ENCODE data around the gene SAPCD2.
"Not testable (repeated sequence)": the region's sequence is repeated elsewhere in the genome, so short reads cannot be mapped to it uniquely, and the experiment has no call there.

SAPCD2 gene

DNA sequence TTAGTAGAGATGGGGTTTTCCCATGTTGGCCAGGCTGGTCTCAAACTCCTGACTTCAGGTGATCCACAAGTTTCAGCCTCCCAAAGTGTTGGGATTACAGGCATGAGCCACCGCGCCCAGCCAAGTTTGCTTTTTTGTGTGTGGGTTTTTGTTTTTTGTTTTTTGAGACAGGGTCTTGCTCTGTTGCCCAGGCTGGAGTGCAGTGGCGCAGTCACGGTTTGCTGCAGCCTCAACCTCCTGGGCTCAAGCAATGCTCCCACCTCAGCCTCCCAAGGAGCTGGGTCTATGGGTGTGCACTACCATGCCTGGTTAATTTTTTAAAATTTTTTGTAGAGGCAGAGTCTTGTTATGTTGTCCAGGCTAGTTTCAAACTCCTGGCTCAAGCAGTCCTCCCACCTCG lies 36.9 kb downstream of the SAPCD2 start:
- DNase-seq (ENCODE audit: low read depth in 2 of 3, low spot score in 1 of 3) = not testable (repeated sequence)

DNA sequence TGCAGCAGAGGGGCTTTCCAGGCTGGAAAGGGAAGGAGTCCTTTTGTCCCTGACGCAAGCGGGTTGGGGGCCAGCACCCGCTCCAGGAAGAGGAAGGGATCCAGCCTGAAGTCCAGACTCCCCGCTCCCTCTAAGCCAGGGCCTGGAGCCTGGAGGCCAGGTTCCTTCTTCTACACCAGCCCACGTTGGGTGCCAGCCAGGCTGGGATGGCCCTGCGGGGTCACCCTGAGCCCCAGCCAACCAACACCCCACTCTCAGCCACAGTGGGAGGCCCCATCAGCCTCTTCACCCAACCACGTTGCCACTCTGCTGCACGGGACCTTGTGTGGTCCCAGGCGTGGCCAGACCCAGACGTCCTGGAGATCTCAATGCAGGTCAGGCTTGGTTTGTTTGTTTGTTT lies 37.5 kb downstream of the SAPCD2 start:
- DNase-seq (ENCODE audit: low read depth in 2 of 3, low spot score in 1 of 3) = no peak

DNA sequence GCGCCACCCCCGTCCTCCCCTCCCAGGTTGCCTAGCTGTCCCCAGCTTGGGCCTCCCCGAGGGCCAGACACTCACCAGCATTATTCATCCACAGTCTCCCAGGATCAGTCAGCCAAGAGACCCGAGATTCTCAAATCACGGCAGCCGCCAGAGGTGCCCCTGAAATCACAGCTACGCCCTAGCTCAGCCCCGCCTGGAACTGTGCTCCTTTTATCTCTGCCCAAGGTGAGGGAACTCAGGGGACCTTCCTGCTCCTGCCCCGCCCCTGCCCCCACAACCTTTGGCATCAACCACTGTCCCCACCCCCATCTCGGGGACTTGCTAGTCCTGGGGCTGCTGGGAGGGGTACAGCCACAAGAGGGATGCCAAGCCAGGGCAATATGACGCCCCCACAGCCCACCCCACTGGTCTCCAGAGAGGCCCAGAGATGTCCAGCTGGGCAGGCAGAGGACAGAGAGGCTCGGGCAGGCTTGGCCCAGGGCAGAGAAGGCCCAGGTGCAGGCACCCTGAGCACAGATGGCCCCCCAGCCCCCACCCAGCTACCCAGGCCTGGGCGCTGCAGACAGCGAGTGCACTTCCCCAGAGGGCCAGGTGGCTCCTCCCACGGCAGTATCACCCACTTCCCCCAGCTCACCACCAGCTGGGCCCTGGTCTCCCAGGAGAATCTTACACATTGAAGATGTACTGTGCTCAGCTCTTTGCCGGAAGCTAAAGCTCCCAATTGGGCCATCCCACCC lies 38.3 kb downstream of the SAPCD2 start, which contains the start of gene FUT7:
Gene FUT7 (minus strand): TSS at position 185 of the 737 bp plus-strand sequence. CDS start 97 bp downstream, at position 88.
- no peak for DNase-seq (ENCODE audit: low read depth in 2 of 3, low spot score in 1 of 3)

DNA sequence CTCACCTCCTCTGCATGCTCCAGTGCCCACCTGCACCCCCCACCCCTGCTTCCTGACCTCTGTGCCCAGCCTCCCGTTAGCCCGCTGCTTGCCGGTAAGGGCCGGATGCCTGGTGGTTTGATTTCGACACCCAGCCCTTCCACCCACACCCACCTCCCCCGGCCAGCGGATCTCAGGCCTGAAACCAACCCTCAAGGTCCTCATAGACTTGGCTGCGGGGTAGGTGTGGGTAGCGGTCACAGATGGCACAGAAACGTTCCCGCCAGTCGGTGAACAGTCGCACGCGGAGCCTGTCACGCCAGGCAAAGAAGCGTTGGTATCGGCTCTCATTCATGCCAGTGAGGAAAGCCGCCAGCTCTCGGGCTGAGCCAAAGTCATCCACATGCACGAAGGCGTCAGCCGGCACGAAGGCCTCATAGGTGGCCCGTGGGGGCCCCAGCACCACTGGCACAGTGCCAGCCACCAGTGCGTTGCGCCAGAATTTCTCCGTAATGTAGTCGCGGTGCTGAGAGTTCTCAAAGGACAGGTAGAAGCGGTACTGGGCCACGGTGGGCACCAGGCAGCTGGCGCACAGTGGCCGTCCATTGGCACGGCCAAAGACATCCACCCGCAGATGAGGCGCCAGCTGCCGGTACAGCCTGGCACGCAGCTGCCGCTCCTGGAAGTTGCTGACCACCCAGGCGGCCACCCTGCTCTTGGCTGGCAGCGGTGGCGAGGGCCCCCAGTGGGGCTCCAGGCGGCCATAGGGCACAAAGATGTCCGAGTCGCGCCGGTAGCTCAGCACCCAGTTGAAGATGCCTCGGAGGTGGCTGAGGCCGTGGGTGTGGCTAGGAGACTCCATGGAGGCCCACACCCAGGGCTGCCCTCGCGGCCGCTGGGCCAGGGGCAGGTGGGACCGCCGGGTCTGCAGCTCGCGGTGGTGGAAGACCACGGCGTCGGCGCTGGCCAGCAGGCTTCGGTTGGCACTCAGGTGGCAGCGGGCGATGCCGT lies 39.5 kb downstream of the SAPCD2 start:
- peak; percentile 30 to 42 (median 30) for DNase-seq (ENCODE audit: low read depth in 2 of 3, low spot score in 1 of 3)

DNA sequence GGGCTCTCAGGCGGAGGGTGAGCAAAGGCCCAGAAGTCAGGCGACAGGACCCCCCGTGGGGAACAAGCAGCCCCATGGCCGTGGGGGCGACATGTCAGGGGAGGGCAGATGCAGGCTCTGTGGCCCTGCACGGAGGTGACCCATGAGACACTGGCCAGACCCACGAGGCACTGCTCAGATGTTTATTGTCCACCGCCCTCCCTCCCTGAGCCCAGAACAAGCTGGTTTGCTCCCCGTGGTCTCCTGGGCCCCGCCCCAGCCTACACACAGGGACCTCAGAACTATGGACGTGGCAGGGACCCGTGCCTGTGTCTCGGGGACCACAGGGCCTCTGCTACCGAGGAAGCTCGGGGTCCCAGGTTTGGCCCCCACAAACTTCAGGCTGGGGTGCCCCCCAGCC lies 40.4 kb downstream of the SAPCD2 start:
- DNase-seq (ENCODE audit: low read depth in 2 of 3, low spot score in 1 of 3) = no peak

DNA sequence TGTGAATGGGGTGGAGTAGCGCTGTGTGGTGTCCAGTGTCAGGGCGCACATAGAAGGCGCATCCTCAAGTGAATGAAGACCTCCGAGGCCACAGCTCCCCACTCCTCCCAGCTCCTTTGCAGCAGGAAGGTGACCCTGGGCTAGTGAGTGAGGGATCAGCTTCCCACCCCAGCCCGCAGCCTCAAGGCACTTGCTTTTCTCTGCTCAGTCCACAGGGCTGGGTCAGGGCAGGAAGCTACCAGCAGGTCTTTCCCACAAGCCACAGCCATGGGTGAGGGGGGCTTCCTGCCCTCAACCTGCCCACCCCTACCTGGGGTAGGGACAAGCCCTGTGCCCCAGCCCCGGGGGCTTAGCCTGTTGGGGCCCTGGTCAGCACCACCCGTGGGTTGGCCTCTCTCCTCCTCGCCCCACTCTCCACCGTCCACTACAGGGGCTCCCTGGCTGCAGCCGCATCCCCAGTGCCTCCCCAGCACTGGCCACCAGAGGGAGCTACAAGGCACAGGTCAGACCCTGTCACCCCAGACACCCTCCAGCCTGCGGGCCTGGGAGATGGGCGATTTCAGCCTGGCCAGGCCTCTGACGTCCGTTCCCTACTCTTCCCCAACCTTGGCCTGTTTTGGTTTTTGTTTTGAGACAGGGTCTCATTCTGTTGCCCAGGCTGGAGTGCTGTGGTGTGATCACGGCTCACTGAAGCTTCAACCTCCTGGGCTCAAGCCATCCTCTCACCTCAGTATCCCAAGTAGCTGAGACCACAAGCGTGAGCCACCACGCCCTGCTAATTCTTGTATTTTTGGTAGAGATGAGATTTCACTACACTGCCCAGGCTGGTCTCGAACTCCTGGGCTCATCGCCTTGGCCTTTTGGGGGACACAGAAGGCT lies 41.1 kb downstream of the SAPCD2 start:
- DNase-seq (ENCODE audit: low read depth in 2 of 3, low spot score in 1 of 3) = peak; percentile 42 to 84 (median 72)

DNA sequence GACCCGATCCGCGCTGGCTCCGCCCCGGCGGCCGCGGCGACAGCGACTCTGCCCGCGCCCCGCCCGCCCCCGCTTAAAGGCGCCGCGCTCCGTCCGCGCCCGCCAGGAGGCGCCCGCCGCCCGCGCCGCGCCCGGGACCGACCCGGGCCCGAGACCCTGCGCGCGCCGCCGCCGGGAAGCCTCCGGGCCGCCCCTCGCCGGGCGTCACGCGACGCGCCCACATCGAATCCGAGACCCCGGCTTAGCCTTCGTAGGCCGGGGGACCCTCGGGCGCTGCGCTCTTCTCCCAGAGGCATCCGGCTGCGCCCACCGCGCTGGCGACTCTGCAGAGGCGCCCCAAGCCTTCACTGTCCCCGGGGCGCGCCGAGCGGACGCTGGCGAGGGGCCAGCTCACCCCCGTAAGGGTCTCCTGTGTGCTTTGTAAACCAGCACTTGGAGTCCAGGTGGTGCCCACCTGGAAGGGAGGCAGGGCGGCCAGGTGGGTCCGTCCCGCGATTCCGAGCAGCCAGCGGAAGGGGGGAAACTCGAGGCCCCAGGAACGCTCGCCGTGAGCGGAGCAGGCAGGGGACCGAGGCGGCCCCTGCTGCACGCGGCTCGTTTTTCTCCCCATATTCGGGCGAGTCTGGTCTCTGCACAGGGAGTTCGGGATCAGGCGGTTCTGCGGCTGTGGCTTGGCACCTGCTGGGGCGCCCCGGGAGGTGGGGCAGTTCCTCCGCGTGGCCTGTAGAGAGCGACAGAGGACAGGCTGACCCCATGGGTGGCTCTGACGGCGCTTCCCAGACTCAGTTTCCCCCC lies 41.9 kb downstream of the SAPCD2 start:
- DNase-seq (ENCODE audit: low read depth in 2 of 3, low spot score in 1 of 3) = peak; percentile 41 to 61 (median 51)

DNA sequence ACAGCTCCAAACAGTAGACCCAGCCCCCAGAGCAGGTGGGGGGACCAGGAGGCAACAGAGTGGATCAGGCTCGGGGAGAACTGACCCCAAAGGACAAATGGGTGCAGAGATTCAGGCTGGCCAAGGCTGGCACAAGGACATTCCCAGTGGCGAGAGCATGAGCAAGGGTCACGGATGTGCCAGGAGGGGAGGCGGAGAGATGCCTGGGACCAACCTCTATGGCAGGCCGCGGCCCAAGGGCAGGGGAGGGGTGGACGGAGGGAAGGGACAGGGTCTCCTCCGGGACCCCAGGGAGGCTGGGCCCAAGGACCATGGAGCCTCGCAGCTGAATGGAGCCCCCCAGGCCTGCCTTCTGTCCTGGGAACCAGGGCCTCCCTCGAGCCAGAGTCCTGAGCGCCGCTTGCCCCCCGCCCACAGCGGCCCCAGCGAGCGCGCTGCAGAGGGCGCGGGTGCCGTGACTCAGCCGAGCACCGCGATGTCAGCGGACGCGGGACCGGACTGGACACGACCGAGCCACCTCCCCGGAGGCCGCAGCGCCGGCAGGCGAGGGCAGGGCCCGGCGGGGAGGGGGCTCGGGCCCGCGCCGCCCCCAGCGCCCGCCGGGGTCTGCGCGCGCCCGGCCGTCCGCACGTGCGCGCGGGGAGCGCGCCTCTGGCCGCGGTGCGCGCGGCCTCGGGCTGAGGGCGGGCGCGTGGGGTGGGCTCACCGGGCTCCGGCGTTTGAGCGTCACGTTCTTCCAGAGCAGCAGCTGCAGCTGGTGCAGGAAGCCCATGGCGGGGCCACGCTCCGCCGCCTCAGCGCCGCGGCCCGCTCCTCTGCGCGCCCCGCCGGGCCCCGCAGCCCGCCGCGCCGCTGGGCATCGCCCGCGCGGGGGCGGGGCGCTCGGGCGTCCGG lies 42.7 kb downstream of the SAPCD2 start, which contains the start of gene ABCA2:
Gene ABCA2 (minus strand): TSS at position 869 of the 894 bp plus-strand sequence. CDS start 97 bp downstream, at position 772.
- no peak for DNase-seq (ENCODE audit: low read depth in 2 of 3, low spot score in 1 of 3)

DNA sequence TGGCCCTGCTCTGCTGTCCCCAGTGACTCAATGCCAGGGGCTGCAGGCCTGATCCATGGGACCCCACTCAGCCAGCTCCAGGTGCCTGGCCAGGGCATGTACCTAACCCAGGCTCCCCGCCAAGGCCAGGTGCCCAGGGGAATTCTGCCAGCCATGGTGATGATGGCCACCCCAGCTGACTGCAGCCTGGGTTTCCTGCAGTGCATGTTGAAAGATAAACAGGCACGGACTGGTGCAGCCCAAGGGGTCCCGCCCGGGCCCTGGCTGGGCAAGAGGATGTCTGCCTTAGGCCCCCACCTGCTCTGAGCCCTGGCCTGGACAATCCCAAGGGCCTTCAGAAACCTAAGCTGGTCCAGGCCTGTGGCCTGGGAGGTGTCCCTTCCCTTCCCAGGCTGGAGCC lies 43.5 kb downstream of the SAPCD2 start:
- DNase-seq (ENCODE audit: low read depth in 2 of 3, low spot score in 1 of 3) = no peak

DNA sequence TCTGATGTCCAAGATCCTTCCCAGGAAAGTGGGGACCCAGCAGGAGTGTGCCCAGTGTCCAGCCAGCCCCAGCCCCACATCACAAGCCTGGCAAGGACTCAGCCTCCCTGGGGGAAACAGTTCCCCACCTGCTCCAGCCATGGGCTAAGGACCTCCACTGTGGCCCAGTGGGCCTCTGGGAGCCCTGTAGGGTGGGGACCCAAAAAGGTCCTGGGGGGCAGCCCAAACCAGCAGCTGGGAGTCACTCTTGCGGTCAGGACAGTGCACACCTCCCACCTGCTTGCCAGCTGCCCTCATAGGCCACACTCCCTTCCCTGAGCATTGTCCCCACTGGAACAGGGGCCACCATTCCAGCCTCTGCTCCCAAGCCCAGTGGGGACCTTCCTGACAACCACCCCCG lies 44.0 kb downstream of the SAPCD2 start:
- DNase-seq (ENCODE audit: low read depth in 2 of 3, low spot score in 1 of 3) = no peak

DNA sequence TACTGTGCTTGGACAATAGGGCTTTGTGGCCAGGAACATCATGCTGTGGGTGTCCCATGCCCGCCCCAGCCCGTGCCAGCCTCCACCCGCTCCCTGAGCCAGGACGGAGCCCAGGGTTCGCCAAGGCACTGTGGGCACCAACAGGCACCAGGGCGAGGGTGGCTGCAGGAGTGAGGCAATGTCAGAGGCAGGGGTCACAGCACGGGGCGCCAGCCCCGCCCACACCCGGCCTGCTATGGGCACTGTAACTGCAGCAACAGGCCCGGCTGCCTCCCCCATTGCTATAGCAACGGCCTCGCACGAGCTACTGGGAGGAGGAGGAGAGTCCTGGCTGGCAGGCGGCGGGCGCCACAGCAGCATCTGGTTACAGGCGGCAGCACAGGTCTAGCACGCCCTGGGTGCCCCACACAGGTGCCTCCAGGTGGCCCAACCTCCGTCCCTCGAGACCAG lies 44.8 kb downstream of the SAPCD2 start:
- no peak for DNase-seq (ENCODE audit: low read depth in 2 of 3, low spot score in 1 of 3)

DNA sequence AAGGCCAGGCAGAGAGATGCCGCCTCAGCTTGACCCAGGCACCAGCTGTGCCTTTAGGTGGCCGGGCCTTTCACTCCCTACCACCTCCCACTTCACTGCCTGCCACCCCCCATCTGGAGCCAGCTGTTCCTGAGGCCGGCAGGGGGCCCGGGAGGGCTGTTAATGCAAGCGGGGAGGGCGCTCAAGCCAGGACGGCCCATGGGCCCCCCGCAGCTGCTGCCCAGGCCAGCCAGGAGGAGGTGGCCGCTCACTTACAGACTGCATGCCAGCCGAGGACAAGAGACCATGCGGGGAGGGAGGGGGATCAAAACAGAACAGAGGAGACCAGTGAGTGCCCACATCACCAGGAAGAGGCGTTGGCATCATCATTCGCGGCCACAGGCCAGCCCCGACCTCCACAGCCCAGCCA lies 46.8 kb downstream of the SAPCD2 start:
- no peak for DNase-seq (ENCODE audit: low read depth in 2 of 3, low spot score in 1 of 3)

DNA sequence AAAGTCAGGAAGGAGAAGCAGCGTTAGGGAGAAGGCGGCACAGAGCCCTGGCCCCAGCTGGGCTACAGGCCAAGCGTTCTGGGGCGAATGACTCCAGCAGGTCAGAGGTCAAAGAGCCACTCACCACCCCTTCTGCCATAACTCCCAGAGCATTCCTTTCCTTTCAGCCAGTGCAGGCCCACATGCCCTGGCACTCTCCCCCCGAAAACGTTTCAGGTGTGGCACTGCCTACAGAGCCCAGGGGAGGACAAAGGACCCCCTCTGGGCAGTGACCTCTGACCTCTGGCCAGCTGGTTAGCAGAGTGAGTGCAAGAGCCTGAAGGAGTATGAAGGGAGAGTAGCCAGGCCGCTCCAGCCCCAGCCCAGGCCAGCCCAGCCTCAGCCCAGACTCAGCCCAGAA lies 47.2 kb downstream of the SAPCD2 start:
- no peak for DNase-seq (ENCODE audit: low read depth in 2 of 3, low spot score in 1 of 3)

DNA sequence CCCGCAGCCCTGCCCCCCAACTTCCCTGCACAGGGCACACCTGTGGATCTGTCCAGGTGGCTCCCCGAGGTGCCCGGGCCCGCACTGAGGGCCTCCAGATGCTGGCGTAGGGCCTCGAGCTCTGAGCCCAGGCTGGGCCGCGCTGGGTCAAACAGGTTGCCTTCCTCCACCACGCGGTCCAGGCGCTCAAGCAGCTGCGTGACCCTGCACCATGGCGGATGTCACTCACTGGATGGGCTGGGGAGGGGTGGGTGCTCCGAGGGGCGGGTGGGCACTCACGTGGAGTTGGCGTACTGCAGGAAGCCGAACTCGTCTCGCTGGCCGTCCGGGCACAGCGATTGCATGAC lies 47.7 kb downstream of the SAPCD2 start:
- no peak for DNase-seq (ENCODE audit: low read depth in 2 of 3, low spot score in 1 of 3)

DNA sequence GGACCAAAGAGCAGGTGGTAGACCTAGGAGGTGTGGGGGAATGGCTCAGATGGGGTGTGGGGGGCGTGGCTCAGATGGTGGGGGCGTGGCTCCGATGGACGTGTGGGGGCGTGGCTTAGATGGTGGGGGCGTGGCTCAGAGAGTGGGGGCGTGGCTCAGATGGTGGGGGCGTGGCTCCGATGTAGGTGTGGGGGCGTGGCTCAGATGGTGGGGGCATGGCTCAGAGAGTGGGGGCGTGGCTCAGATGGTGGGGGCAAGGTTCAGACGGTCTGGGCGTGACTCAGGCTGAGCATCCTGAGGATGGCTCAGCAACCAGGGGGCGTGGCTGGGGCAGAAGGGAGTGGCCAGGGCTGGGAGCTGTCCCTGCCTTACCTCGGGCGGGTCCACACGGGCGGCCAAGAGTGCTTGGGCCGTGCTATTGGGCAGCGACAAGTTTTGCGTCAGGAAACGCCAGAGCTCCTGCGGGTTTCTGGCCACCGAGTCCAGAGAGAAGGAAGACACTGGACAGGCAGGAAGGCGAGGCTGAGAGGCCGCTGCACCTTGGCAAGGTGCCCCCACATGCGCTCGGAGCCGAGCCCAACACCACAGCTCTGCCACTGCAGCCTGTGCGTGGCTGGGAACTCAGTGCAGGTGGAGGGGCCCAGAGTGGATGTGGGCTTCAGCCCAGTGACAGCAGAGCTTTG lies 48.2 kb downstream of the SAPCD2 start:
- peak; percentile 67 to 74 (median 71) for DNase-seq (ENCODE audit: low read depth in 2 of 3, low spot score in 1 of 3)

DNA sequence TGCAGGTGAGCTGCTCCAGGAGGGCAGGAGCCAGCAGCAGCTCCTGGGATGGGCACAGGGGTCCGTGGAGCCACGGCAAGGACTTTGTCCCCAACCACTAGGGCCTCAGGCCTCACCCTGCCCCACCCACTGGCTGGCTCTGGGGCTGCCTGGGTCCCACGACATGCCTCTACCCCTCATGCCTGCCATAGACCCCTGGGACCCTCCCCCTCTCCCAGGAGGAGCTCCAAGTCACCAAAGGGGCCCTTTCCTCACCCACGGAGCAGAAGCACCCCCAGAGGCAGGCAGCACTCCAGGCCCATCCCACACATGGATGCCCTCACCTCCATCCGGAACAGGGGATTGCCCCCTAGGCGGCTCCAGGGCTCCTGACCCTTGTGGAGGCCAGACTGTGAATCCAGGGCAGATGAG lies 48.8 kb downstream of the SAPCD2 start:
- no peak for DNase-seq (ENCODE audit: low read depth in 2 of 3, low spot score in 1 of 3)

DNA sequence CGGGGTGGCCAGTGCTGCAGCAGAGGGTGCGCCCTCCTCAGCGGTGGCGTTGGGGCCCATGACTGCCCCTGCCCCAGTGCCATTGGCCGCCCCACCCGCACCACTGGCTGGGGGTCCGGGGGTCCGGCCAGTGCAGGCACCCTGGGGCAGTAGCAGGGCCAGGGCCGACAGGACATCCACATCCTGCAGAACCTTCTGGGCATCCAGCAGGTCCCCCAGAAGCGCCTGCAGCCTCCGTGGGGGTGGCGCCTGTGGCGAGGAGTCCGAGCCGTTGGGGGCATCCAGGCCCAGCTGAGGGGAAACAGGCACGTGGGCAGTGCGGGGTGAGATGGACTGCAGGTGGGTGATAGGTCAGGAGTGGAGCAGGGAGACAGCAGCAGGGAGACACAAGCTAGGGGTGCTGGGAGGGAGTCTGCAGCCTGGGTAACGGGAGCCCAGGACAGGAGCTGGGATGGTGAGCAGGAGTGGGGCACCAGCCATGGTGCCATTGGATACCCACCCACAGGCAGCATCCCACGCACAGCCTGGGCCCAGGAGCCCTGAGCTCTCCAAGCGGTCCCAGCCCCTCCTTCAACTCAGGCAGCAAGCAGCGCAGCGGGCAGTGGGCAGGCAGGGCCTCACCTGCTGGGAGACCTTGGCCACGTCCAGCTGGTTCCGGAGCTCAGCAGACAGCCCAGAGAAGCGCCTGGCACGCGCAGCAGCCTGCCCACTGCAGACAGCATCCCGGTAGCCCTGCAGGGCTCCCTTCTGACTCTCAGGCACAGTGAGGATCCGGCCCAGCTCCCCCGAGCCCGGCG lies 49.4 kb downstream of the SAPCD2 start:
- DNase-seq (ENCODE audit: low read depth in 2 of 3, low spot score in 1 of 3) = no peak
